Lung (tissue), 12 donors: Measurements from ENCODE around the gene TYRP1. TPM values are rescaled to one million over a fixed set of nuclear protein-coding genes. Genes with fewer than 3 reads are reported as not detected.

Experiments used
- ATAC-seq: fragments of 200-7000 bp; cut with Tn5 transposase; one replicate; pipeline ENCODE4 v1.9.1; 2020; ENCODE audit warnings: moderate number of reproducible peaks; ENCODE audit not compliant: insufficient read depth, low FRiP score
- DNase-seq, 3 donors: peaks; one replicate each; pipeline ENCODE4 v3.0.0-alpha.2; 2013 to 2017
- H3K27ac ChIP-seq, 2 donors: one replicate each; pipeline ENCODE4 v1.5.1; 2013; ENCODE audit warnings: mild to moderate bottlenecking in 2 of 2, moderate library complexity in 2 of 2, control low read depth in 1 of 2, inconsistent platforms in 1 of 2, low read depth in 1 of 2, low read length in 1 of 2
- H3K27me3 ChIP-seq, 3 donors: one replicate each; pipeline ENCODE4 v1.5.1; 2013; ENCODE audit warnings: low read length in 2 of 3; ENCODE audit not compliant: control insufficient read depth in 3 of 3, insufficient read depth in 3 of 3
- H3K36me3 ChIP-seq, 4 donors: one replicate each; pipeline ENCODE4 v1.5.1; 2013; ENCODE audit warnings: low read length in 4 of 4, mild to moderate bottlenecking in 1 of 4, moderate library complexity in 1 of 4; ENCODE audit not compliant: control insufficient read depth in 4 of 4, insufficient read depth in 4 of 4
- H3K4me1 ChIP-seq, 5 donors: one replicate each; pipeline ENCODE4 v1.5.1; 2013; ENCODE audit warnings: low read length in 5 of 5, mild to moderate bottlenecking in 2 of 5, moderate library complexity in 1 of 5; ENCODE audit not compliant: control insufficient read depth in 5 of 5, insufficient read depth in 5 of 5
- H3K4me3 ChIP-seq: one replicate; pipeline ENCODE4 v1.5.1; 2013; ENCODE audit warnings: mild to moderate bottlenecking, control low read depth, moderate library complexity
- H3K9ac ChIP-seq, 2 donors: one replicate each; pipeline ENCODE4 v1.5.1; 2013; ENCODE audit warnings: low read length in 2 of 2, control low read depth in 1 of 2; ENCODE audit not compliant: insufficient read depth in 1 of 2
- H3K9me3 ChIP-seq, 4 donors: one replicate each; pipeline ENCODE4 v1.5.1; 2013; ENCODE audit warnings: low read length in 3 of 4, mild to moderate bottlenecking in 1 of 4, moderate library complexity in 1 of 4; ENCODE audit not compliant: control insufficient read depth in 4 of 4, insufficient read depth in 3 of 4
- WGBS, 2 donors: extraction: QIAGEN DNeasy Blood & Tissue Kit; methylation state at CpG; one replicate each; pipeline ENCODE4 v1.1.7; 2013; 5-methylcytosine and 5-hydroxymethylcytosine counted together
- polyA plus RNA-seq, 2 donors: library from polyadenylated mRNA; stranded (reverse); fragments of 200-250 nt; gene quantifications; one replicate each; pipeline ENCODE4 v1.2.1, GENCODE V29; 2013
- total RNA-seq, 2 donors: library from RNA; depleted of rRNA in 1 of 2; stranded (reverse); fragments of >200 nt in 1 of 2; gene quantifications; one replicate each; pipeline ENCODE4 v1.2.1, GENCODE V29; 2014 to 2021
- TF ChIP-seq, protein P1 (sequence below): IDR thresholded peaks from 2 replicates; pipeline ENCODE4 v1.5.1; 2012; ENCODE audit warnings: mild to moderate bottlenecking; ENCODE audit errors: control extremely low read depth, extremely low read depth
- donor health status: control.
- donor health status: control.
- donor health status: Bipolar disorder and iron deficiency.
- donor health status: healthy.
- donor health status: DM: yes; HTN: yes; CAD: no.

Gene TYRP1
- total and polyA plus RNA-seq, 4 donors: 0.59 to 5.1 (median 1.3) TPM

GRCh38 chr9:12716823-12717600, 23.8 kb downstream of the TYRP1 start:
- no peak for ATAC-seq
- WGBS, 2 donors: 76 to 81% methylated on average over 5 of the region's 5 CpGs

DNA sequence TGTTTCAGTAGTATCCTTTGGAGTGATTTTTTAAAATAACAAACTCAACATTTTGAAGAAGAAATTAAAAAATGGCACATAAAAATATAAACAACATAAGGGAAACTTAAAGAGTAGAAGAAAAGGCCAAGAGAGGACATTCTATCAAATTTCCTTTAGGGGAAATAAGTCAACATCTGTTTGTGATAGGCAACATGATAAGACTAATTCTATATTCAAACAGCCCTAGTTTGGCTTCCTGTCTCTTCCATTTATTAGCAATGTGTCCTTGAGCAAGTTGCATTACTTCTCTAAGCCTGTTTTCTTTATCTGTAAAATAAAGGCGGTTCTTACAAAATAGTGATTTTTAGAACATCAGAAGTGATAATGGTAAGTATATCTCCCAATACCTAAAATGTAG, 24.7 kb downstream of the TYRP1 start:
- TF ChIP-seq, protein P1, sequence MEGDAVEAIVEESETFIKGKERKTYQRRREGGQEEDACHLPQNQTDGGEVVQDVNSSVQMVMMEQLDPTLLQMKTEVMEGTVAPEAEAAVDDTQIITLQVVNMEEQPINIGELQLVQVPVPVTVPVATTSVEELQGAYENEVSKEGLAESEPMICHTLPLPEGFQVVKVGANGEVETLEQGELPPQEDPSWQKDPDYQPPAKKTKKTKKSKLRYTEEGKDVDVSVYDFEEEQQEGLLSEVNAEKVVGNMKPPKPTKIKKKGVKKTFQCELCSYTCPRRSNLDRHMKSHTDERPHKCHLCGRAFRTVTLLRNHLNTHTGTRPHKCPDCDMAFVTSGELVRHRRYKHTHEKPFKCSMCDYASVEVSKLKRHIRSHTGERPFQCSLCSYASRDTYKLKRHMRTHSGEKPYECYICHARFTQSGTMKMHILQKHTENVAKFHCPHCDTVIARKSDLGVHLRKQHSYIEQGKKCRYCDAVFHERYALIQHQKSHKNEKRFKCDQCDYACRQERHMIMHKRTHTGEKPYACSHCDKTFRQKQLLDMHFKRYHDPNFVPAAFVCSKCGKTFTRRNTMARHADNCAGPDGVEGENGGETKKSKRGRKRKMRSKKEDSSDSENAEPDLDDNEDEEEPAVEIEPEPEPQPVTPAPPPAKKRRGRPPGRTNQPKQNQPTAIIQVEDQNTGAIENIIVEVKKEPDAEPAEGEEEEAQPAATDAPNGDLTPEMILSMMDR: no peak
- H3K27ac ChIP-seq: no peak overlapping the region
- no peak overlapping the region for H3K9ac ChIP-seq
- no peaks in the 10 kb centered on the region for H3K27me3 ChIP-seq
- peaks cover 0 to 18% (median 6%) of the 10 kb centered on the region in 5 donors for H3K4me1 ChIP-seq
- no peaks in the 10 kb centered on the region for H3K9me3 ChIP-seq
- H3K36me3 ChIP-seq: no peaks in the 10 kb centered on the region
- no peak overlapping the region for H3K4me3 ChIP-seq
- 70 to 87% methylated on average over 1 of the region's 1 CpG for WGBS, 2 donors
- DNase-seq (no peak), ATAC-seq (no peak)

More at GRCh38 chr9:12716823-12717600, 23.8 kb downstream of the TYRP1 start:
- Histone ChIP-seq H3K4me1 (peaks cover 0 to 15% (median 6%) of the 10 kb centered on the region in 5 donors), H3K9ac (no peak overlapping the region), H3K4me3 (no peak overlapping the region), H3K9me3 (no peaks in the 10 kb centered on the region), H3K27ac (no peak overlapping the region), H3K36me3 (no peaks in the 10 kb centered on the region), H3K27me3 (no peaks in the 10 kb centered on the region)
- TF ChIP-seq, protein P1: no peak
- no peak for DNase-seq

- no peaks in the 10 kb centered on the region for H3K9me3 ChIP-seq
- no peak overlapping the region for H3K9ac ChIP-seq
- no peaks in the 10 kb centered on the region for H3K36me3 ChIP-seq
- H3K4me3 ChIP-seq: no peak overlapping the region
- WGBS, 2 donors: 65 to 76% methylated on average over 7 of the region's 7 CpGs
- DNase-seq (peak in 2 of 3 donors; percentile 19 to 40), ATAC-seq (peak; percentile 10)
- H3K27ac ChIP-seq: no peak overlapping the region
- TF ChIP-seq, protein P1: no peak
- peaks cover 0 to 20% (median 6%) of the 10 kb centered on the region in 5 donors for H3K4me1 ChIP-seq
- H3K27me3 ChIP-seq: no peaks in the 10 kb centered on the region
These were observed 25.4 kb downstream of the TYRP1 start for GRCh38 chr9:12718482-12719026.
